HG03159 (cell line): ENCODE measurements around the gene CDC34.
A peak's percentile ranks its signal among the peaks of the same experiment; 100 is the strongest.
"Not testable (repeated sequence)": the region's sequence is repeated elsewhere in the genome, so short reads cannot be mapped to it uniquely, and the experiment has no call there.

Experiments used
- ATAC-seq: cut with Tn5 transposase; IDR thresholded peaks from one replicate; pipeline ENCODE4 v1.9.1; 2021; ENCODE audit warnings: mild to moderate bottlenecking, moderate library complexity; ENCODE audit not compliant: unreplicated experiment

Gene CDC34

GRCh38 chr19:572140-572742, 40.7 kb downstream of the CDC34 start, which contains the start of gene BSG:
Gene BSG (plus strand): TSS chr19:572596. CDS start chr19:572635, 39 bp downstream.
- ATAC-seq, result peak; percentile 64

DNA sequence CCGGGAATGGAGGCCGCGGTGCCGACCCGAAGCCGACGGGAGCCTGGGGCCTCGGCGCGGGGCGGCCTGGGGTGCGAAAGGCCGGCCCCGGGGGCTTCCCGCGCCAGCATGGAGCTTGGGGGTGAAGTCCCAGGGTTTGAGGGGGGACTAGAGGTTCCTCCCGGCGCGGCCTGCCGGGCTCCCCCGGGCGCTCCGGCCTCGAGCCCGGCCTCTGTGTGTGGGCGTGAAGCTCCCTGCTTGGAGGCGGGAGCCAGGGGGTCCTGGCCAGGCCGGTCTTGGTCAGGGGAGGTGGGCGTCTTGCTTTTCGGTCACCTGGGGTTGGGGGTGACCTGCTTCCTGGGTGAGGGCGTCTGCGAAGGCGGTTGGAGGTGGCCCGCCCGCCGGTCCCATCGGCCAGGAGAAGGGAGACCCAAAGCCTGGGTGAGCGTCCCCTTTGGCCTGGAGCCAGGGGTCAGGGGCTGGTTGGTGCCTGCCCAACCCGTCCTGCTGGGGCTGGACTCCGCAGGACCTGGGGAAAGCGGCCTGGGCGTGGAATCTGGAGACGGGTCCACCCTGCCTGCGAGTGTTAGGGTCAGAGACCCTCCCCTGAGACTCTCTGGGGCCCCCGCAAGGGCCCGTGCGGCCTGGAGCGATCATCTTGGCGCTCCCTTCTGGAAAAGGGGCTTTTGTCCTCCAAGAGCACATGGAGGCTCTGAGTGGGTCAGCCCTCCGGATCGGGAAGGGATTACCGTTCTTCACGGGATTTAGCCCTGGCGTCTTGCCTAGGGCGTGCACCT, 41.4 kb downstream of the CDC34 start:
- peak; percentile 17 for ATAC-seq

DNA sequence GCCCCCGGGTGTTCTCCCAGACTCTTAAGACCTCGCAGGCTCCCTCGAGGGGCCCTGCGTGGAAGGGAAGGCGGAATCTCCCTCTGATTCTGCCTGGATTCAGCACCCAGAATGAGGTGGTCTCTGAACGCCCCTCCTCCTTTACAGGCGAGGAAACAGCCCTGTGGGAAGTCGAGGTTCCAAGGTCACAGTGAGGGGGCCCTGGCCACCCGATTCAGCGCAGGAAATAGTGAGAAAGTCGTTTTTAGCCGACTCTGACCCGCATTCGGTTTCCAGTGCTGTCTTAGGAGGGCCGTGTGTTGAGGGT, 41.9 kb downstream of the CDC34 start:
- ATAC-seq, result no peak

DNA sequence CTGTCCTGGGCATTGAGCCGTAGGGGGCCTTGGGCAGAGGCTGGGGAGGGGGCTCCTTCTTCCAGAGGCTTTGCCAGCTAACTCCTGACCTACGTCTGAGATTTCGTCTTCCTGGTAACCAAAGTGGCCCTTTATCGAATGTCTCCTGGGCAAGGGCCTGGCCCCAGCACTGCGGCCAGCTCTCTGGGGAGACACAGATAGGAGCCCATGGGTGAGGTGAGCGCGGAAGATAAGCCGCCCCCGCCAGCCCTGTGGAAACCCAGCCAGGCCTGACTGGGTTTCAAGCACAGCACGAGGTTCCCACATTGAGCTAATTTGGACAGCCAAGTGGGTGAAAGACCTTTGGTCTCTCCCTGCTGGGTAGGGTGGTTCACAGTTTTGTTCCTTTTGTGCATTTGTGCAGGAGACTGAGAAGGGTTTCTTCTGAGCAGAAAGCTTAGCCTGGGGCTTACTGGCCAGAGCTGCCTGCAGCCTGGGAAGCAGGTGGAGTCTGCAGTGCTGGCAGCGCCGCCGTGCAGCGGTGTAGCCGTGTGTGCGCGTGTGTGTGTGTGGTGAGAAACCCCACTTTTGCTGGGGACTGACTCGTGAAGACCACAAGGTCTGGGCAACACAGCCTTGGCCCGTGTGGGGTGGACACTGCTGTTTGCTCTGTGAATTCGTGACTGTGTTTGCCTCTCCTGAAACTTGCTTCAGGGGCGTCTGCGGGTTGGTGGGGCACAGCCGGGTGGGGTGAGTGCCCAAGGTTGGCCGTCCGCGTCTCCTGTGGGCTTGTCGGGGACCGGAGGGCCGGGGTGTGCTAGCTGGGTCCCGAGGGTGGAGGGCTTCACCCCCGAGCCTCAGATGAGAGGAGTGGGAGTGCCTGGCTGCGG, 43.3 kb downstream of the CDC34 start:
- no peak for ATAC-seq

DNA sequence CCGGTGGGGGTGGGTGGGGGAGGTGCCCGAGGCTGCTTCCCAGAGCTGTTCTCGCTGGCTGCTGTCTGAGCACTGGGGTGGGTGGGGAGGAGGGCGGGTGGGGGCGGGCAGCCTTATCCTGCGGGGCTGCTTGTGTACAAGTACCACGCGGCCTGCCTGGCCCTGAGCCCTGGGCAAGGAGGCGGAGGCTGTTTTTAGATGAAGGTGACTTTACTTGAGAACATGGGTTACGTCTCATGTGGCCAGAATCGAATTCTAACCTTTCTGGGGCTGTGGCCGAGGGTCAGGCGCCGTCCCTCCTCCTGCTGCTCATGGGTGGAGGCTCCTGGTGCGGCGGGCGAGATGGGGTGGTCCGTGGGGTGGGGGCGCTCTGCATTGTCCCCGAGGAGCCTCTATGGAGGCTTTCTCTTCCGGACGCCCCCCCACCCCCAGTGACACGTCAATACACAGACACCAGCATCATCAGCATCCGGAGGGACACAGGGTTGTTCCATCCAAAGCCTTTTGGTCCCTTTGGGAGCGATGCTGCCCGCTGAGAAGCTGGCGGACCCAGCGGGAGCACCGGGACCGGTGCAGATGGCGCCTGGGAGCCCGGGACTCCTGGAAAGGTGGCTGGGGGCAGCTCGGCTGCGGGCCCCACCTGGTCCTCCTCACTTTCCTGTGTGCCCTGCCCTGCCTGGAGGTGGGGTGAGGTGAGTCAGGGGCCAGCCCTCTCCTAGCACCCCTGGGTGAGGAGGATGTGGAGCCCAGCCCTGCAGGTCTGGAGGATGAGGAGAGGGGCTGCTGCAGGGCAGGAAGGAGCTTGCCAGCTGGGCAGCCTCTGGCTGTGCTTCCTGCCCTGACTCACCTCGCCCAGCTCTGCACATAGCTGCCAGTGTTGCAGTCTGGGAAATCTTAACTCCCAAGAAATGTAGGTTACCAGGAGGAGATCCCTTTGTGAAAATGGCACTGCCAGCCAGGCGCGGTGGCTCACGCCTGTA, 44.3 kb downstream of the CDC34 start:
- ATAC-seq, result no peak

DNA sequence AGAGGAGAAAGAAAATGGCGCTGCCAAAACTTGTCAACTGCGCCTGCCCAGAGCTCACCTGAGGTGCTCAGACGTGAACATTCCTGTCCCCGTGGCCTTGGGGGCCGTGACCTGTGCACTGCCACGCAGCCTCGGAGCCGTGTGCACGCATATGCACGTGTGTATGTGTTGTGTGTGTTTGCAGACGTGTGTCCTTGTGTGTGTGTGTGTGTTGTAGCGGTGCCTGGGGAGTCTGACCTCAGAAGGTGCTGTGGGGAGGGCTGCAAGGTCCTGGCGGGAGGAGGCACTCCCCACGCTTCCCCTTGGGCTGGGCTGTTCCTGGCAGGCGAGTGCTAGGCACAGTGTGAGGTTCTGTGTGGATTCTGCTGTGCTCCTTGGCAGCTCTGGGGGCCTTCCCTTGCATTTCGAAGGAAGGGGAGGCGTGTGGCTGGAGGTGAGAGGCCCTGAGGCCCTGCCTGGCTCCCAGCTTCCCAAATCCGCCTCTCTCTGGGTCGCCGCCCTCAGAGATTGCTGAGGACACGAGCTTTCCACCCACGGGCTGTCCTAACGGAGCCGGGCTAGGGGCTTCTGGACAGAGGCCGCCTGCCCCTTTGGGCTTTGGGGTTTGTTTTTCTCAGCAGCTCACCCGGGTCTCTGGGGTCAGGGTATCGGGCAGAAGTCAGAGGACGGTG, 45.3 kb downstream of the CDC34 start:
- no peak for ATAC-seq

GRCh38 chr19:577439-578392, 46.2 kb downstream of the CDC34 start:
- ATAC-seq, result no peak

DNA sequence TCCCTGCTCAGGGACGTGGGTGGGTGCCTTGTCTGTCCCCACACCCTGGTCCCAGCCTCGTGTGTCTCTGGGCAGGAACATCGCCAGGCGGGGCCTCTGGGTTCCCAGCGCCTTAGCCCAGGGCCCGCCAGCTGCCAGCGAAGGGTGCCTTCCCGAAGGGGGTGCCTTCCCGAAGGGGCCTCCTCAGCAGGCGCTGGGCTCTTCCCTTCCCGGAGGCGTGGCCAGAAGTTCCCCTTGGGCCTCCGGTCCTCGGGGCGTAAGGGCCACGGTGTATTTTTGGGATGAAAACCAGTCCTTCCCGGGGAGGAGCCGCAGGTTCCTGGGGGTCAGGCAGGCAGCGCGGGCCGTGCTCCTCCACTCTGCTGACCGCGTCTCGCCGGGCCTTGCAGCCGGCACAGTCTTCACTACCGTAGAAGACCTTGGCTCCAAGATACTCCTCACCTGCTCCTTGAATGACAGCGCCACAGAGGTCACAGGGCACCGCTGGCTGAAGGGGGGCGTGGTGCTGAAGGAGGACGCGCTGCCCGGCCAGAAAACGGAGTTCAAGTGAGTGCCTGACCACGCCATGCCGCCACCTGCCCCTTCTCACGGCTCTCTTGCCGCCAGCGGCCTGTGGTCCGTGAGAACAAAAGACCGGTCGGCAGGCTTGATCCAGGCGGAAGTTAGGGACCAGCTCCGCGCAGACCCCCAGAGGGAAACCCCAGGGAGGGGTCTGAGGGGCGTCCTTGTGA, 47.7 kb downstream of the CDC34 start:
- ATAC-seq, result no peak

- ATAC-seq, result no peak
These were observed 48.2 kb downstream of the CDC34 start for GRCh38 chr19:579842-580155.

DNA sequence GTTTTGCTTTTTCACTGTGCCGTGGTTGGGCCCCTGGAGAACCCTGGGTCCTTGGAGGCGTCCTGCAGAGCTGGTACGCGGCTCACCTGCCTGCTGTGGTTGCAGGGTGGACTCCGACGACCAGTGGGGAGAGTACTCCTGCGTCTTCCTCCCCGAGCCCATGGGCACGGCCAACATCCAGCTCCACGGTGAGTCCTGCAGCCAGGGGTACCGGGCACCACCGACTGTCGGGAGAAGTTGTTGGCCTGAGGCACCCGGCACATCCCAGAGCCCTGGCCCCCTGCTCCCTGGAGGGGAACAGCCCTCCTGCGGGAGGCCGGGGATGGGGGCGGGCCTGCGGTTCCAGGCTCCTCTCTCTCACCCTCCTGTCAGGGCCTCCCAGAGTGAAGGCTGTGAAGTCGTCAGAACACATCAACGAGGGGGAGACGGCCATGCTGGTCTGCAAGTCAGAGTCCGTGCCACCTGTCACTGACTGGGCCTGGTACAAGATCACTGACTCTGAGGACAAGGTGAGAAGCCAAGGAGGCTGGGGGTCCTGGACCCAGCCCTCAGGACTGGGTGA, 48.8 kb downstream of the CDC34 start:
- no peak for ATAC-seq

- no peak for ATAC-seq
These were observed 50.0 kb downstream of the CDC34 start for GRCh38 chr19:581399-582111.

DNA sequence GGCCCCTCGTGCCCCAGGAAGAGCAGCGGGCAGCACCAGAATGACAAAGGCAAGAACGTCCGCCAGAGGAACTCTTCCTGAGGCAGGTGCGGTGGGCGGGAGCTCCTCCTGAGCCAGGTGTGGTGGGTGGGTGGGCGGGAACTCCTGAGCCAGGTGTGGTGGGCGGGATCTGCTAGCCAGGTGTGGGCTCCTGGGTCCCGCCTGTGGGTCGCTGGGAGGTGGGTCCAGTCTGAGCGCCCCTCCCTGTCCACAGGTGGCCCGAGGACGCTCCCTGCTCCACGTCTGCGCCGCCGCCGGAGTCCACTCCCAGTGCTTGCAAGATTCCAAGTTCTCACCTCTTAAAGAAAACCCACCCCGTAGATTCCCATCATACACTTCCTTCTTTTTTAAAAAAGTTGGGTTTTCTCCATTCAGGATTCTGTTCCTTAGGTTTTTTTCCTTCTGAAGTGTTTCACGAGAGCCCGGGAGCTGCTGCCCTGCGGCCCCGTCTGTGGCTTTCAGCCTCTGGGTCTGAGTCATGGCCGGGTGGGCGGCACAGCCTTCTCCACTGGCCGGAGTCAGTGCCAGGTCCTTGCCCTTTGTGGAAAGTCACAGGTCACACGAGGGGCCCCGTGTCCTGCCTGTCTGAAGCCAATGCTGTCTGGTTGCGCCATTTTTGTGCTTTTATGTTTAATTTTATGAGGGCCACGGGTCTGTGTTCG, 51.1 kb downstream of the CDC34 start:
- ATAC-seq, result no peak

GRCh38 chr19:583198-583967, 51.8 kb downstream of the CDC34 start:
- no peak for ATAC-seq

DNA sequence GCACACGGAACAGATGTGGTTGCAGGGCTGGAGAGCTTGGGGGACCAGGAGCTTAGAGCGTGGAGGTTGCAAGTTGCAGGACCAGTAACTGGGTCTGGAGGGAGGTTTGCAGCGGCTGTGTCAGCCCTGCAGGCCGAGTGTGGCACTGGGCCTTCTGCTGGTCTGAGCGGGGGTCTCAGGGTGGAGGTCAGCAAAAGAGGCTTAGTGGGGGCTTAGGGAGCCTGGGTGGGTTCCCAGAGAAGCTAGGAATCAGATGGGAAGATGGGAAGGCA, 52.3 kb downstream of the CDC34 start:
- no peak for ATAC-seq

DNA sequence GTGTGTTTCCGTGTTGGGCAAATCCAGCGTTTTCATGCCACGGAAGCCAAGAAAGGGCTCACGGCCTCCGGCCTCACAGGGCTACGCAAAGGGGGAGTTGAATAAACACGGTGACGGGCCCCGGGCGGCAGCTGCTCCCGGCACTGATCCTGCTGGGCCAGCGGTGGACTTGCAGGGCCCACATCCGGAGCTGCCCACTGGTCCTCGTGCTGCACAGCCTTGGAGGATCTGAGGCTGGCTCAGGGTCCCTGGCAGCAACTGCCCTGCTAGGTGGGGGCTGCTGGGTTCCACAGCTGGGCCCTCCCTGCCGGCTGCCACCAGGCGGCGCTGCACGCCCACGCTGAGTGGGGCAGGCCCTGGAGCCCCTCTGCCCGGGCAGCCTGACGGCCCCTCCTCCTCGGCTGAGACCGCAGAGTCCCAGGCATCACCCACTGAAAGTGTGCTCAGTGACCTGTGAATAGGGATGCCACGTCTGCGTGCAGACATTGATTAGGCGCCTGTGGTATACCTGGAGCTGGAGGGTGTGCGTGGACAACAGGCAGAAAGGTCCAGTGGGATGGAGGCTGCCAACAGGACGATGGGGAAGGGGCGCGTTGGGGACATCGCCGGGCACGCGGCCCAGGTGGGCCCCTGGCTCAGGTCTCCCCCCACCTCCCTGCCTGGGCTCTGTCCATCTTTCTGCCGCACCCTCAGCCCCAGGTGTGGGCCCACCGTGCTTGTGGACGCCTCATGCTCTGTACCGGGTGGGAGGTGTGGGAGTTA, 52.9 kb downstream of the CDC34 start:
- ATAC-seq, result no peak

DNA sequence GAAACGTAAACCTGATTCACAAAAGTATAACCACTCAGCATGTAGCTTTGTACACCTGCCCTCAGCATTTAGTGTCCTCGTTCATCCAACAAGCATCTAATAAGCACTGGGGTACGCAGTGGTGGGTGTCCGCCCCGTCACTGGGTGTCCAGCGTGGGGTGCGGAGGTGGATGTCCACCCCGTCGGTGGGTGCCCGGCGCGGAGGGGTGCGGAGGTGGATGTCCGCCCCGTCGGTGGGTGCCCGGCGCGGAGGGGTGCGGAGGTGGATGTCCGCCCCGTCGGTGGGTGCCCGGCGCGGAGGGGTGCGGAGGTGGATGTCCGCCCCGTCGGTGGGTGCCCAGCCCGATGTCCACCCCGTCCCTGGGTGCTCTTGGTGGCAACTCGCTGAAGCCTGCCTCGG, 53.6 kb downstream of the CDC34 start:
- ATAC-seq, result not testable (repeated sequence)
